CD14-positive monocyte (primary cell): ENCODE data around the gene OR4K17. TPM values are rescaled to one million over a fixed set of nuclear protein-coding genes. Genes with fewer than 3 reads are reported as not detected.
"Not testable (repeated sequence)": the region's sequence is repeated elsewhere in the genome, so short reads cannot be mapped to it uniquely, and the experiment has no call there.

Source experiments
- DNase-seq, 3 donors: peaks; one replicate each; pipeline ENCODE4 v3.0.0-alpha.2; 2011 to 2022
- H2AFZ ChIP-seq: 2 replicates; pipeline ENCODE4 v1.6.0; 2012; ENCODE audit warnings: mild to moderate bottlenecking, low read depth, low read length, inconsistent platforms; ENCODE audit not compliant: insufficient read depth, poor library complexity, severe bottlenecking
- H3K27ac ChIP-seq, 2 donors: 1 replicate in 1 of 2; 2 replicates in 1 of 2; pipeline ENCODE4 v1.5.1; 2012 to 2013; ENCODE audit warnings: low read length in 2 of 2, control low read depth in 1 of 2, inconsistent platforms in 1 of 2, low read depth in 1 of 2, mild to moderate bottlenecking in 1 of 2
- H3K27me3 ChIP-seq, 2 donors: one replicate each; pipeline versions ENCODE4 v1.6.0 to v1.6.1; 2011 to 2013; ENCODE audit warnings: low read length in 2 of 2; ENCODE audit not compliant: control insufficient read depth in 2 of 2, insufficient read depth in 2 of 2
- H3K36me3 ChIP-seq, 2 donors: replicated peaks in 1 of 2; 1 replicate in 1 of 2; 2 replicates in 1 of 2; pipeline versions ENCODE4 v1.5.1 to v1.6.1; 2012 to 2013; ENCODE audit warnings: low read length in 2 of 2, control low read depth in 1 of 2, inconsistent platforms in 1 of 2, mild to moderate bottlenecking in 1 of 2; ENCODE audit not compliant: insufficient read depth in 2 of 2, control insufficient read depth in 1 of 2
- H3K4me1 ChIP-seq, 2 donors: 1 replicate in 1 of 2; 2 replicates in 1 of 2; pipeline versions ENCODE4 v1.5.1 to v1.6.1; 2012 to 2013; ENCODE audit warnings: low read length in 2 of 2, control low read depth in 1 of 2, inconsistent platforms in 1 of 2, mild to moderate bottlenecking in 1 of 2, moderate library complexity in 1 of 2; ENCODE audit not compliant: insufficient read depth in 2 of 2, control insufficient read depth in 1 of 2
- H3K4me2 ChIP-seq: replicated peaks from 2 replicates; pipeline ENCODE3; 2012; ENCODE audit warnings: low read length, moderate library complexity, mild to moderate bottlenecking; ENCODE audit not compliant: poor library complexity, severe bottlenecking; ENCODE audit errors: extremely low read depth
- H3K4me3 ChIP-seq, 3 experiments: fragments of 200-600 bp in 1 of 3; sonication (generic) in 1 of 3; replicated peaks in 1 of 3; 1 replicate in 2 of 3; 2 replicates in 1 of 3; pipeline ENCODE4 v1.5.1; 2011 to 2013; ENCODE audit warnings: low read length in 3 of 3, mild to moderate bottlenecking in 3 of 3, control low read depth in 2 of 3, low read depth in 2 of 3, inconsistent platforms in 1 of 3, moderate library complexity in 1 of 3
- H3K79me2 ChIP-seq: 2 replicates; pipeline ENCODE4 v1.6.0; 2012; ENCODE audit warnings: mild to moderate bottlenecking, control low read depth, inconsistent platforms, low read length, moderate library complexity; ENCODE audit not compliant: insufficient read depth
- H3K9ac ChIP-seq: 2 replicates; pipeline ENCODE4 v1.6.0; 2017; ENCODE audit warnings: low read length, mild to moderate bottlenecking; ENCODE audit not compliant: insufficient read depth, poor library complexity, severe bottlenecking
- H3K9me3 ChIP-seq, 2 donors: replicated peaks in 1 of 2; 1 replicate in 1 of 2; 2 replicates in 1 of 2; pipeline versions ENCODE4 v1.5.1 to v1.6.1; 2012 to 2013; ENCODE audit warnings: low read length in 2 of 2, control low read depth in 1 of 2; ENCODE audit not compliant: control insufficient read depth in 1 of 2, insufficient read depth in 1 of 2
- H4K20me1 ChIP-seq: 2 replicates; pipeline ENCODE4 v1.6.0; 2012; ENCODE audit warnings: mild to moderate bottlenecking, low read length, control low read depth, moderate library complexity; ENCODE audit not compliant: insufficient read depth
- H3K27ac Mint-ChIP-seq, 7 donors: one replicate each; pipeline ENCODE4 v1.8.0; 2020; ENCODE audit warnings: mild to moderate bottlenecking in 7 of 7, mixed read lengths in 7 of 7, moderate library complexity in 6 of 7, inconsistent platforms in 2 of 7
- H3K27me3 Mint-ChIP-seq, 3 donors: one replicate each; pipeline ENCODE4 v1.8.0; 2021 to 2022; ENCODE audit warnings: low read depth in 3 of 3, mild to moderate bottlenecking in 3 of 3, mixed read lengths in 3 of 3, moderate library complexity in 3 of 3, inconsistent platforms in 1 of 3
- H3K36me3 Mint-ChIP-seq, 2 donors: one replicate each; pipeline ENCODE4 v1.8.0; 2020; ENCODE audit warnings: mixed read lengths in 2 of 2, inconsistent platforms in 1 of 2, mild to moderate bottlenecking in 1 of 2
- H3K4me1 Mint-ChIP-seq: one replicate; pipeline ENCODE4 v1.8.0; 2020; ENCODE audit warnings: mild to moderate bottlenecking, mixed read lengths
- H3K4me3 Mint-ChIP-seq, 2 donors: one replicate each; pipeline ENCODE4 v1.8.0; 2020; ENCODE audit warnings: mild to moderate bottlenecking in 2 of 2, mixed read lengths in 2 of 2, moderate library complexity in 1 of 2
- H3K9me3 Mint-ChIP-seq, 7 donors: one replicate each; pipeline ENCODE4 v1.8.0; 2020 to 2022; ENCODE audit warnings: mixed read lengths in 7 of 7, mild to moderate bottlenecking in 6 of 7, moderate library complexity in 6 of 7, inconsistent platforms in 2 of 7
- intact Hi-C, 2 donors: fragments of 100-400 bp; cut with micrococcal nuclease; formaldehyde crosslinking; loops; one replicate each; pipeline versions ENCODE4 v1.15.0 to v1.15.1; 2023
- polyA plus RNA-seq, 3 donors: library from polyadenylated mRNA; depleted of rRNA in 1 of 3; unstranded in 2 of 3; stranded (reverse) in 1 of 3; fragments of 300-500 nt in 2 of 3; fragments of >200 nt in 1 of 3; fragmentation: Illumina TruSeq in 2 of 3; gene quantifications; 1 replicate in 2 of 3; 2 replicates in 1 of 3; pipeline ENCODE4 v1.2.3, GENCODE V29; 2012 to 2021
- TF ChIP-seq, protein P1 (sequence below): fragments of 200-600 bp; IDR thresholded peaks from one replicate; pipeline ENCODE4 v1.8.0; 2022; ENCODE audit warnings: antibody characterized with exemption, mild to moderate bottlenecking

The OR4K17 gene
- polyA plus RNA-seq, 3 donors, result not detected

DNA sequence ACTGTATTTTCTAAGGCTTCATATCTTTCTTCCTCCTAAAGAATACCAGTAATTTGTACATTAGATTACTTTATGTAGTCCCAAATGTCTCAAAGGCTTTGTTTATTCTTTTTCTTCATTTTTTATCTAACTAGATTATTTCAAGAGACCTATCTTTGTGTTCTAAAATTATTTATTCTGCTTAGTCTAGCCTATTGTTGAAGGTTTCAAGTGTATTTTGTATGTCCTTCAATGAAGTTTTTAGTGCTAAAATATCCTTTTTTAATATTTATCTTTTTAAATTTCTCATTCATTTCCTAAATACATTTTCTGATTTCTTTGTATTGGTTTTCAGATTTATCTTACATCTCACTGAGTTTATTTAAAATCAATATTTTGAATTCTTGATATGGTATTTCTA lies 53.9 kb downstream of the OR4K17 start:
- H3K27ac ChIP-seq, result no peak overlapping the region
- Mint-ChIP-seq H3K36me3 (no peaks in the 10 kb centered on the region), H3K4me3 (no peak overlapping the region), H3K4me1 (no peaks in the 10 kb centered on the region), H3K27ac (no peak overlapping the region), H3K27me3 (peaks cover 2 to 4% (median 3%) of the 10 kb centered on the region in 3 donors), H3K9me3 (peaks cover 9 to 29% (median 22%) of the 10 kb centered on the region in 7 donors)
- no peaks in the 10 kb centered on the region for H3K27me3 ChIP-seq
- H3K4me1 ChIP-seq, result no peaks in the 10 kb centered on the region
- no peak overlapping the region for H3K4me3 ChIP-seq
- DNase-seq, result no peak
- peaks cover 7 to 15% of the 10 kb centered on the region in 2 donors for H3K9me3 ChIP-seq
- H3K36me3 ChIP-seq, result no peaks in the 10 kb centered on the region
- intact Hi-C loops, result no loop called here
- H3K79me2 ChIP-seq, result no peaks in the 10 kb centered on the region
- H4K20me1 ChIP-seq, result no peaks in the 10 kb centered on the region
- no peak overlapping the region for H2AFZ ChIP-seq
- TF ChIP-seq, protein P1, sequence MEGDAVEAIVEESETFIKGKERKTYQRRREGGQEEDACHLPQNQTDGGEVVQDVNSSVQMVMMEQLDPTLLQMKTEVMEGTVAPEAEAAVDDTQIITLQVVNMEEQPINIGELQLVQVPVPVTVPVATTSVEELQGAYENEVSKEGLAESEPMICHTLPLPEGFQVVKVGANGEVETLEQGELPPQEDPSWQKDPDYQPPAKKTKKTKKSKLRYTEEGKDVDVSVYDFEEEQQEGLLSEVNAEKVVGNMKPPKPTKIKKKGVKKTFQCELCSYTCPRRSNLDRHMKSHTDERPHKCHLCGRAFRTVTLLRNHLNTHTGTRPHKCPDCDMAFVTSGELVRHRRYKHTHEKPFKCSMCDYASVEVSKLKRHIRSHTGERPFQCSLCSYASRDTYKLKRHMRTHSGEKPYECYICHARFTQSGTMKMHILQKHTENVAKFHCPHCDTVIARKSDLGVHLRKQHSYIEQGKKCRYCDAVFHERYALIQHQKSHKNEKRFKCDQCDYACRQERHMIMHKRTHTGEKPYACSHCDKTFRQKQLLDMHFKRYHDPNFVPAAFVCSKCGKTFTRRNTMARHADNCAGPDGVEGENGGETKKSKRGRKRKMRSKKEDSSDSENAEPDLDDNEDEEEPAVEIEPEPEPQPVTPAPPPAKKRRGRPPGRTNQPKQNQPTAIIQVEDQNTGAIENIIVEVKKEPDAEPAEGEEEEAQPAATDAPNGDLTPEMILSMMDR, result no peak
- no peak overlapping the region for H3K9ac ChIP-seq
- H3K4me2 ChIP-seq, result no peak overlapping the region

- H4K20me1 ChIP-seq, result no peaks in the 10 kb centered on the region
- Mint-ChIP-seq H3K36me3 (no peaks in the 10 kb centered on the region), H3K4me3 (no peak overlapping the region), H3K27me3 (peaks cover 1 to 9% (median 2%) of the 10 kb centered on the region in 3 donors), H3K27ac (no peak overlapping the region), H3K4me1 (no peaks in the 10 kb centered on the region), H3K9me3 (peaks cover 13 to 27% (median 22%) of the 10 kb centered on the region in 7 donors)
- H3K79me2 ChIP-seq, result no peaks in the 10 kb centered on the region
- no peak overlapping the region for H2AFZ ChIP-seq
- intact Hi-C loops, result no loop called here
- no peaks in the 10 kb centered on the region for H3K4me1 ChIP-seq
- H3K9me3 ChIP-seq, result peaks cover 7 to 15% of the 10 kb centered on the region in 2 donors
- TF ChIP-seq, protein P1, result no peak
- no peak overlapping the region for H3K9ac ChIP-seq
- H3K27me3 ChIP-seq, result no peaks in the 10 kb centered on the region
- no peak overlapping the region for H3K4me3 ChIP-seq
- DNase-seq, result no peak
- H3K36me3 ChIP-seq, result no peaks in the 10 kb centered on the region
- no peak overlapping the region for H3K4me2 ChIP-seq
- no peak overlapping the region for H3K27ac ChIP-seq
These were observed 56.6 kb downstream of the OR4K17 start for GRCh38 chr14:20167091-20167490.

GRCh38 chr14:20169852-20170251 lies 59.3 kb downstream of the OR4K17 start:
- H3K9ac ChIP-seq, H3K36me3 ChIP-seq, H2AFZ ChIP-seq, H4K20me1 ChIP-seq, H3K4me1 ChIP-seq, H3K79me2 ChIP-seq, intact Hi-C loops, H3K36me3 Mint-ChIP-seq, H3K27ac Mint-ChIP-seq, DNase-seq, H3K27ac ChIP-seq, H3K4me2 ChIP-seq, H3K4me3 Mint-ChIP-seq, H3K27me3 ChIP-seq, H3K4me3 ChIP-seq, H3K27me3 Mint-ChIP-seq, H3K4me1 Mint-ChIP-seq: not testable (repeated sequence)
- peaks cover 6 to 15% (median 10%) of the 10 kb centered on the region in 7 donors for H3K9me3 Mint-ChIP-seq
- peaks cover 7 to 13% of the 10 kb centered on the region in 2 donors for H3K9me3 ChIP-seq
